ENCODE results near the gene HBQ1.
"Not testable (repeated sequence)": the region's sequence is repeated elsewhere in the genome, so short reads cannot be mapped to it uniquely, and the experiment has no call there.

HBQ1 gene

DNA sequence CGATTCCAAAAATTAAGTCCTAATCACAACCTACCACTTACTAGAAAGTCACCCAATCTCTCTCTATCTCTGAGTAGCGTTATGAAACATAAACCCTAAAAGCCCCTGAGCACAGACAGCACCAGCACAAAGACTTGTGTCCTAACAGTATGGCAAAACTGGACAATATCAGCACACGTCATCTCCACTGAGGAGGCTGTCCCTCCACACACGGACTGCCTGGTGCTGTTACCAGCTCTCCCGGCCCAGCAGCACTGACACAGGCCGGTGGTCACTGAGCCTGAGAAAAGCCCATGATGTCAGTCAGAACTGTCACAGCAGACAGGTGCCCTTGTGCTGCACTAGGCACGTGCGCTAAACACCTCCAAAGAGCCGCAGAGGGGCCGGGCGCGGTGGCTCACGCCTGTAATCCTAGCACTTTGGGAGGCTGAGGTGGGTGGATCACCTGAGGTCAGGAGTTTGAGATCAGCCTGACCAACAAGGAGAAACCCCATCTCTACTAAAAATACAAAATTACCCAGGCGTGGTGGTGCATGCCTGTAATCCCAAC is 31.4 kb downstream of the HBQ1 start:
- DNase-seq = not testable (repeated sequence)

- no peak for DNase-seq
Measured at GRCh38 chr16:212999-213398, 32.7 kb downstream of the HBQ1 start.

- no peak for DNase-seq
Measured at GRCh38 chr16:220021-220420, 39.8 kb downstream of the HBQ1 start.

DNA sequence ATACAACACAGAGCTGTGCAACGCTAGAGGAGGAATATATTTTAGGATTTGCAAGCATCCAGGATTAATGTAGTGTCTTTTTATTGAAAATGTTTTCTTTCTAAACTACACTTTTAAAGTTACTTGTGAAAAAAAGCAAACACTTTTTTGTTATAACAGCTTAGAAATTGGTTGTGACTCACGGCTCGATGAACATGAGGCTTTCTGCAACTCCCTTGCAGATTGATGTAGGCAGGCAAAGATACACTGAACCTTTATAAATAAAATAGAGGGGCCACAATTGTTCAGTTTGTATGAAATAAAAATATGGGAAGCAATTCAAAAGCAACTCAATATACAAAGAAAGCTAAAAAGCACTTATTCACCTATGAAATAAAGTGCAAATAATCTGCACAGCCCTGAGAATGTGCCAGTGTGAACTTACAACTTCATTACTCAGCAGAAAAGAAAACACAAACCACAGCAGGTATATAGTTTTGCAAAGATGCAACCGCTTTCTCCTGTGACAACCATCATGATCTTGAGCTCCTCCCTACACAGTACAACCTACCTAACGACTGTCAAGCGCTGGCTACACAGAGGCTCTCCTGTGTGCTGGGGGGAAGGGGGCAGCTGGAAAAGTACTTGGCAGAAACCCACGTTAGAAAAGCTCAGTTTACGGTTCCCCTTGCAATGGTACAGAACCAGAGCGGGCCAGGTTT is 48.0 kb downstream of the HBQ1 start:
- DNase-seq = no peak

DNA sequence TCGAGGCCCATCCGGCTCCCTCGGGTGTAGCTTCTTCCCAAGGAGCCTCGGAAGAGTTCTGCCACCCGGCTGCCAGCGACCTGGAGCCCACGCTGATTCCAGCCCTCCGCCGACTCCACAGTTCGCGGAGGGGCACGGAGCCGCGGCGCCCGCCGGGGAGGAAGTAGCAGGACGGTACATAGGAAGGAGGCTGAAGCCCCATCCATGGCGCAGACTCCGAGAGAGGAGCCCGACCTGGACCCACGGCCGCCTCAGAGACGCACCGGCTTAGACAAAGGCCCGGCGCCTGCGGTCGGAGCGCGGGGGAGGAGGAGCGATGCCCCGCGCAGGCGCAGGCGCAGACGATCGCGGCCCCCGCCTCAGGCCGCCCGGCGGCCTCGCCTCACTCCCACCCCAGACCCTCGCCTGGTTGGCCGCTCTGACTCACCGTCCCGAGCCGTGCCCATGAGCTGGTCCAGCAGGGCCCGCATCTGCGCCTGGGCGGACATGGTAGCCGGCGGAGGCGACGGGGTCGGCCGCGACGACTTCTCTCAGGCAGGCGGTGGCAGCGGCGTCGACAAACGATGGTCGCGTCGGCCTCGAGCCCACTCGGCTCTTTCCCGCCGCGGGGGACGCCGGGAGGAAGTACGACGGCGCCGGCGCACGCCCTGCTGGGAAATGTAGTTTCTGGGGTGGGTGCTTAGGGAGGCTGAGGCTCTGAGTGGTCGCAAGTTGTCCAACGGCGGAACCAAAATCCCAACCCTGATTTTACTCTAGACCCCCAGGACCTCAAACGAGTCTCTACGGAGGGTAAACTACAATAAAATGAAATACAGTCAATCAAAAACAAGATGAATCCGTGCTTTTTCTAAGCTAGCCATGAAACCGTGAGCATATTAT is 48.8 kb downstream of the HBQ1 start, which contains the start of gene LUC7L:
Gene LUC7L, minus strand, starts transcription at position 598 of the 879 bp plus-strand sequence. Its CDS starts 110 bp downstream, at position 488.
- DNase-seq = peak; percentile 86 to 88

- no peak for DNase-seq
Measured at GRCh38 chr16:229731-230281, 49.5 kb downstream of the HBQ1 start.

DNA sequence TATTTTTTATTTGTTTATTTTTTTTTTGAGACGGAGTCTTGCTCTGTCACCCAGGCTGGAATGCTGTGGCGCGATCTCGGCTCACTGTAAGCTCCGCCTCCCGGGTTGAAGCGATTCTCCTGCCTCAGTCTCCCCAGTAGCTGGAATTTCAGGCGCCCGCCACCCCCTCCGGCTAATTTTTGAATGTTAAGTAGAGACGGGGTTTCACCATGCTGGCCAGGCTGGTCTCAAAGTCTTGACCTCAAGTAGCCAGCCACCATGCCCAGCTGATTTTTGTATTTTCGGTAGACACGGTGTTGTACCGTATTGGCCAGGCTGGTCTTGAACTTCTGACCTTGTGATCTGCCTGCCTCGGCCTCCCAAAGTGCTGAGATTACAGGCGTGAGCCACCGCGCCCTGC is 50.1 kb downstream of the HBQ1 start:
- DNase-seq = not testable (repeated sequence)
